ENCODE measurements around the gene ZNF746. TPM values are rescaled to one million over a fixed set of nuclear protein-coding genes. Genes with fewer than 3 reads are reported as not detected.

The ZNF746 gene
- total RNA-seq, 1 experiment from 2014 or later = 18.5 TPM

DNA sequence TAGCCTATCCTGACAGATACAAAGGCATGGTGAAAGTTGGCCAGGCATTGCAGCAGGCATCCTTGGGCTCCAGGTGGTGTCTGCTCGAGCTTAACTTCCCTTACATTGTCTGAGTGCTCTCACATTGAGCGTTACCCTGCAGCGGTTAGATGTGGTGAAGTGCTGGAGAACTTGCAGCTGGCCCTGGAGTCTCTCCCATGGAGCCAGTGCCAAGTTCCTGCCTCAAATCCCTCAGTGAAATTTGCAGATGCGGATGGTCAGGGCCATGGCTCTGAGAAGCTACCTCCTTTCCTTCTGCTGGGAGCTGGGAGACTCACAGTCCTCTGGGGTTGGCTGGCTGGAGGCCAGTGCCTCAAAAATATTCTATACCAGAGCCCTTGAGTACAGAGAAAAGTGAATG is 3.3 kb upstream of the ZNF746 start:
- Mint-ChIP-seq H3K27me3 (ENCODE audit: unreplicated experiment) (peaks cover 50% of the 10 kb centered on the region), H3K4me1 (ENCODE audit: low read depth, unreplicated experiment) (no peaks in the 10 kb centered on the region), H3K9me3 (ENCODE audit: low read depth, unreplicated experiment) (peaks cover 3% of the 10 kb centered on the region), H3K36me3 (ENCODE audit: insufficient read depth, unreplicated experiment) (peaks cover 19% of the 10 kb centered on the region), H3K27ac (ENCODE audit: unreplicated experiment) (no peak overlapping the region), H3K4me3 (ENCODE audit: low read depth, unreplicated experiment) (no peak overlapping the region)
- TF ChIP-seq CTCF (IDR thresholded peaks at IDR 0.05; ENCODE audit: unreplicated experiment) = no peak
- intact Hi-C loops (cut with micrococcal nuclease; ENCODE audit: unreplicated experiment) = no loop called here
- BruUV-seq (replicated peaks) = no TSS peak
- CTCF ChIA-PET = no interaction called here
- DNase-seq = no peak

DNA sequence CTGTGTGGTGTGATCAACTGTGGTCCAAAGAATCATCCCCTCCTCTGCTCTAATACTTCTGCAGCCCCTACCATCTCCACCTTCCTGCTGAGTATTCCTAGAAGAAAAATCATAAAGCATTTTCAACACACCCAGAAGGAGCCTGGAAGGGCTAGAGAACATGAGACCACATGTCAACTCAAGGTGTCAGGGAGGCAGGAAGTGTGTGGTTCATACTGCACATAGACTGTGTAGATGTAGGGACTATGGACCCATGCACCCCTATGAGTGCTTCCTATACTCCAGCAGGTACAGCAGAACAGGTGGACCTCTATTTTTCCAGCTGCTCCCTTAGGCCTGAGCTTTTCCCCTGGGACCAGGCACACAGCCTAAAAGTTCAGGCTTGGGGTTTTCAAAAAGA is 2.6 kb upstream of the ZNF746 start:
- Mint-ChIP-seq H3K4me3 (ENCODE audit: low read depth, unreplicated experiment) (no peak overlapping the region), H3K9me3 (ENCODE audit: low read depth, unreplicated experiment) (peaks cover 3% of the 10 kb centered on the region), H3K36me3 (ENCODE audit: insufficient read depth, unreplicated experiment) (peaks cover 23% of the 10 kb centered on the region), H3K27me3 (ENCODE audit: unreplicated experiment) (peaks cover 50% of the 10 kb centered on the region), H3K27ac (ENCODE audit: unreplicated experiment) (no peak overlapping the region), H3K4me1 (ENCODE audit: low read depth, unreplicated experiment) (peaks cover 4% of the 10 kb centered on the region)
- DNase-seq = no peak
- CTCF ChIA-PET = interaction anchor here (0.5 kb wide), 1 partner anchor 18 kb away, joined by 3 read pairs; no protein-coding TSS in a partner anchor
- no peak for TF ChIP-seq CTCF (IDR thresholded peaks at IDR 0.05; ENCODE audit: unreplicated experiment)
- intact Hi-C loops (cut with micrococcal nuclease; ENCODE audit: unreplicated experiment) = no loop called here
- BruUV-seq (replicated peaks) = no TSS peak

DNA sequence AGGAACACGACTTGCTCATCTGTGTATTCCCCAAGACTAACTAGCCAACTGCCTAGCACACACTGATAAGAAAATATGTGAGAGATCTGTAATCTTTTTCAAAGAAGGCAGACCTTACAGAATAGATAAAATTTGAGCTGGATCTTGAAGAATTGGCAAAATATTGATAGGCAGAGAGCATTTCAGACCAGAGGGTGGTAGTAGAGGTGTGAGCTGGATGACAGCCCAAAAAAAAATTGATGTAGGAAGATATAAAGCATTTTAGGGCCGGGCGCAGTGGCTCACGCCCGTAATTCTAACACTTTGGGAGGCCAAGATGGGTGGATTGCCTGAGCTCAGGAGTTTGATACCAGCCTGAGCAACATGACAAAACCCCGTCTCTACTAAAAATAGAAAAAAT is 1.2 kb upstream of the ZNF746 start:
- Mint-ChIP-seq H3K27ac (ENCODE audit: unreplicated experiment) (no peak overlapping the region), H3K4me3 (ENCODE audit: low read depth, unreplicated experiment) (no peak overlapping the region)

GRCh38 chr7:149496642-149497391 is 792 bp downstream of the ZNF746 start:
- Mint-ChIP-seq H3K27me3 (ENCODE audit: unreplicated experiment) (peaks cover 24% of the 10 kb centered on the region), H3K4me3 (ENCODE audit: low read depth, unreplicated experiment) (peak overlapping the region; percentile 96), H3K36me3 (ENCODE audit: insufficient read depth, unreplicated experiment) (peaks cover 36% of the 10 kb centered on the region), H3K9me3 (ENCODE audit: low read depth, unreplicated experiment) (no peaks in the 10 kb centered on the region), H3K4me1 (ENCODE audit: low read depth, unreplicated experiment) (peaks cover 9% of the 10 kb centered on the region), H3K27ac (ENCODE audit: unreplicated experiment) (peak overlapping the region; percentile 81)
- intact Hi-C loops (cut with micrococcal nuclease; ENCODE audit: unreplicated experiment) = loop anchor here (5.0 kb wide), 1 partner anchor 185 kb away; no protein-coding TSS in a partner anchor
- CTCF ChIA-PET = interaction anchor here (1.3 kb wide), 1 partner anchor 255 kb away, joined by 3 read pairs; no protein-coding TSS in a partner anchor
- peak; percentile 46 for DNase-seq
- no peak for TF ChIP-seq CTCF (IDR thresholded peaks at IDR 0.05; ENCODE audit: unreplicated experiment)
- BruUV-seq (replicated peaks) = no TSS peak

More for the DNA sequence above, 1.2 kb upstream of the ZNF746 start:
- H3K4me1 Mint-ChIP-seq (ENCODE audit: low read depth, unreplicated experiment) = peaks cover 9% of the 10 kb centered on the region
- H3K9me3 Mint-ChIP-seq (ENCODE audit: low read depth, unreplicated experiment) = no peaks in the 10 kb centered on the region
- intact Hi-C loops (cut with micrococcal nuclease; ENCODE audit: unreplicated experiment) = loop anchor here (5.0 kb wide), 1 partner anchor 187 kb away; no protein-coding TSS in a partner anchor
- no TSS peak for BruUV-seq (replicated peaks)
- H3K27me3 Mint-ChIP-seq (ENCODE audit: unreplicated experiment) = peaks cover 36% of the 10 kb centered on the region
- CTCF ChIA-PET = no interaction called here
- TF ChIP-seq CTCF (IDR thresholded peaks at IDR 0.05; ENCODE audit: unreplicated experiment) = no peak
- no peak for DNase-seq
- H3K36me3 Mint-ChIP-seq (ENCODE audit: insufficient read depth, unreplicated experiment) = peaks cover 23% of the 10 kb centered on the region

Measured in Calu3 (cell line).